HepG2 (cell line): ENCODE results near the gene THADA. TPM values are rescaled to one million over a fixed set of nuclear protein-coding genes. Genes with fewer than 3 reads are reported as not detected.
A peak's percentile ranks its signal among the peaks of the same experiment; 100 is the strongest.

ENCODE experiments used
- DPF2 ChIP-seq: sonication (generic); formaldehyde crosslinking; IDR thresholded peaks from 2 replicates; pipeline ENCODE4 v1.4.0; 2020; ENCODE audit warnings: mild to moderate bottlenecking, low read depth, missing genetic modification reagents, borderline replicate concordance
- EHMT2 ChIP-seq: fragments of 200-600 bp; sonication (generic); IDR thresholded peaks from 2 replicates; pipeline ENCODE4 v1.7.0; 2017; ENCODE audit warnings: antibody characterized with exemption, low read depth, low read length, borderline replicate concordance
- ETV5 ChIP-seq: IDR thresholded peaks from 2 replicates; pipeline ENCODE4 v1.6.1; 2018; ENCODE audit warnings: missing biosample characterization, missing genetic modification reagents, inconsistent platforms, borderline replicate concordance
- KDM5B ChIP-seq: sonication (generic); formaldehyde crosslinking; IDR thresholded peaks from 2 replicates; pipeline ENCODE4 v1.4.0; 2020; ENCODE audit warnings: missing genetic modification reagents, mild to moderate bottlenecking, borderline replicate concordance
- MED1 ChIP-seq: sonication (generic); formaldehyde crosslinking; IDR thresholded peaks from 2 replicates; pipeline ENCODE4 v1.4.0; 2020; ENCODE audit warnings: missing genetic modification reagents
- MED8 ChIP-seq: sonication (generic); formaldehyde crosslinking; IDR thresholded peaks from 2 replicates; pipeline ENCODE4 v1.8.1; 2023; ENCODE audit warnings: mild to moderate bottlenecking, missing genetic modification reagents; ENCODE audit not compliant: insufficient replicate concordance
- MEIS1 ChIP-seq: sonication (generic); formaldehyde crosslinking; IDR thresholded peaks from 2 replicates; pipeline ENCODE4 v1.9.0; 2021; ENCODE audit warnings: mild to moderate bottlenecking, missing genetic modification reagents, moderate library complexity, borderline replicate concordance
- MIXL1 ChIP-seq: IDR thresholded peaks from 2 replicates; pipeline ENCODE4 v1.6.1; 2016
- RCOR2 ChIP-seq: IDR thresholded peaks from 2 replicates; pipeline ENCODE4 v1.6.1; 2016; ENCODE audit warnings: missing biosample characterization, missing genetic modification reagents
- THAP11 ChIP-seq: IDR thresholded peaks from 2 replicates; pipeline ENCODE4 v1.6.1; 2016; ENCODE audit warnings: missing biosample characterization, missing genetic modification reagents
- THAP9 ChIP-seq: sonication (generic); formaldehyde crosslinking; IDR thresholded peaks from 2 replicates; pipeline ENCODE4; 2020; ENCODE audit warnings: missing genetic modification reagents, mild to moderate bottlenecking, borderline replicate concordance
- TRIM24 ChIP-seq: sonication (generic); formaldehyde crosslinking; IDR thresholded peaks from 2 replicates; pipeline ENCODE4 v1.8.0; 2022; ENCODE audit warnings: mild to moderate bottlenecking, missing genetic modification reagents
- ZC3H13 ChIP-seq: sonication (generic); formaldehyde crosslinking; IDR thresholded peaks from 2 replicates; pipeline ENCODE4 v1.8.1; 2023; ENCODE audit warnings: mild to moderate bottlenecking, missing genetic modification reagents, moderate library complexity
- ZFP37 ChIP-seq: sonication (generic); formaldehyde crosslinking; IDR thresholded peaks from 2 replicates; pipeline ENCODE4 v1.4.0; 2020; ENCODE audit warnings: missing genetic modification reagents, borderline replicate concordance
- ZHX2 ChIP-seq, 2 experiments: sonication (generic) in 1 of 2; formaldehyde crosslinking in 1 of 2; IDR thresholded peaks; 2 replicates each; pipeline versions ENCODE4 v1.6.1 to v1.9.0; 2014 to 2022; ENCODE audit warnings: antibody characterized with exemption in 1 of 2, borderline replicate concordance in 1 of 2, inconsistent platforms in 1 of 2, low read depth in 1 of 2, missing genetic modification reagents in 1 of 2
- ZNF20 ChIP-seq: sonication (generic); formaldehyde crosslinking; IDR thresholded peaks from 2 replicates; pipeline ENCODE4 v1.4.0; 2020; ENCODE audit warnings: mild to moderate bottlenecking, moderate library complexity, missing genetic modification reagents
- ZNF24 ChIP-seq: fragments of 450-650 bp; IDR thresholded peaks from 2 replicates; pipeline ENCODE4 v1.6.1; 2017; ENCODE audit warnings: antibody characterized with exemption, mild to moderate bottlenecking
- ZNF275 ChIP-seq: sonication (generic); formaldehyde crosslinking; IDR thresholded peaks from 2 replicates; pipeline ENCODE4 v1.8.0; 2022; ENCODE audit warnings: missing genetic modification reagents, mild to moderate bottlenecking, inconsistent platforms, borderline replicate concordance
- ZNF460 ChIP-seq: sonication (generic); formaldehyde crosslinking; IDR thresholded peaks from 2 replicates; pipeline ENCODE4 v1.5.1; 2020; ENCODE audit warnings: missing genetic modification reagents, mild to moderate bottlenecking, borderline replicate concordance
- ZNF768 ChIP-seq: sonication (generic); formaldehyde crosslinking; IDR thresholded peaks from 2 replicates; pipeline ENCODE4 v1.4.0; 2020; ENCODE audit warnings: missing genetic modification reagents
- polyA plus RNA-seq, 8 experiments: library from polyadenylated mRNA; depleted of rRNA in 3 of 8; stranded (reverse) in 7 of 8; unstranded in 1 of 8; fragments of >200 nt; fragmentation: Illumina TruSeq in 4 of 8; extraction: Trizol in 4 of 8; gene quantifications; 2 replicates each; pipeline versions ENCODE4 v1.2.1 to v1.2.3, GENCODE V29; 2011 to 2016; ENCODE audit warnings: low read depth in 4 of 8, missing spikeins in 1 of 8, mixed read lengths in 1 of 8; ENCODE audit not compliant: insufficient read depth in 1 of 8
- total RNA-seq, 5 experiments: library from RNA; depleted of rRNA; stranded (reverse); fragments of >200 nt; fragmentation: Illumina TruSeq; extraction: Trizol; gene quantifications; 2 replicates each; pipeline ENCODE4 v1.2.3, GENCODE V29; 2016; ENCODE audit warnings: low read depth in 1 of 5

The THADA gene
- total and polyA plus RNA-seq, 2 of the 13 experiments (the other 11 are each of a cell fraction or from before 2014, with no cell fraction given) = 12.7 to 21.7 TPM

GRCh38 chr2:43184339-43184895, 411.4 kb downstream of the THADA start (continued):
- TF ChIP-seq MED8 (CRISPR knock-in tag) (peak; percentile 83), KDM5B (CRISPR knock-in tag) (peak; percentile 65; the same call in 1 of the 2 replicates), RCOR2 (CRISPR knock-in tag) (peak; percentile 96), ZHX2 (IDR thresholded peaks at IDR 0.05; ENCODE audit: low read depth) (no peak), ZHX2 (CRISPR knock-in tag; IDR thresholded peaks at IDR 0.05; ENCODE audit: borderline replicate concordance) (no peak), ZNF20 (CRISPR knock-in tag) (no peak), DPF2 (peak; percentile 67; the same call in 1 of the 2 replicates), TRIM24 (CRISPR knock-in tag) (peak; percentile 54; the same call in 1 of the 2 replicates), MEIS1 (CRISPR knock-in tag) (no peak; the same call in 1 of the 2 replicates), ZNF460 (peak; percentile 75; the same call in 1 of the 2 replicates), THAP9 (CRISPR knock-in tag) (0 out of 2 replicates have a peak, but pooled peaks have one; percentile 63), THAP11 (peak; percentile 77), ETV5 (CRISPR knock-in tag) (peak; percentile 88), ZNF275 (CRISPR knock-in tag) (peak; percentile 76; the same call in 1 of the 2 replicates), MED1 (CRISPR knock-in tag) (peak; percentile 89), ZC3H13 (CRISPR knock-in tag) (0 out of 2 replicates have a peak, but pooled peaks have one; percentile 40), ZNF24 (0 out of 2 replicates have a peak, but pooled peaks have one; percentile 16), MIXL1 (peak; percentile 99), ZFP37 (peak; percentile 84; the same call in 1 of the 2 replicates), EHMT2 (no peak), ZNF768 (CRISPR knock-in tag) (peak; percentile 89)
